Activated T-cell treated with anti-CD3 and anti-CD28 coated beads for 24 hours (primary cell): ENCODE measurements around the gene TMEM231.

ENCODE experiments used
- DNase-seq: peaks from one replicate; pipeline ENCODE4 v3.0.0-alpha.2; 2020; ENCODE audit warnings: low read depth

Gene TMEM231

DNA sequence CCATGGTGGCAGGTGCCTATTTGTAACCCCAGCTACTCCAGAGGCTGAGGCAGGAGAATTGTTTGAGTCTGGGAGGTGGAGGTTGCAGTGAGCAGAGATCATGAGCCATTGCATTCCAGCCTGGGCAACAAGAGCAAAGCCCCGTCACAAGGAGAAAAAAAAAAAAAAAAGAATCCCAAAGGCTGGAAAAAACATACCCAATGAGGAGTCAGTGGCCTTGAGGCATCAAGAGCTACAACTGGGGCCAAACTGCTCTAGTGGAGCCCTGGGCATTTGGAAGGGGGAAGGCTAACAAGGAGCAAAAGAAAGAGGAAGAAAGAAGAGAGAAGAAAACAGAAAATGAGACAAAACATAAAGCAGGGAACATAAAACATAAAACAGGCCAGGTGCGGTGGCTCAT lies 67.7 kb downstream of the TMEM231 start:
- DNase-seq, result no peak
